DLD1 (cell line): ENCODE results near the gene FETUB.
"Not testable (repeated sequence)": the region's sequence is repeated elsewhere in the genome, so short reads cannot be mapped to it uniquely, and the experiment has no call there.

Source experiments
- in situ Hi-C: cut with HindIII; loops from 2 replicates; pipeline ENCODE4 v1.10.0; 2017; ENCODE audit warnings: low sequenced_read_pairs

The FETUB gene

GRCh38 chr3:186668426-186668825, 28.2 kb downstream of the FETUB start:
- in situ Hi-C loops = no loop called here

DNA sequence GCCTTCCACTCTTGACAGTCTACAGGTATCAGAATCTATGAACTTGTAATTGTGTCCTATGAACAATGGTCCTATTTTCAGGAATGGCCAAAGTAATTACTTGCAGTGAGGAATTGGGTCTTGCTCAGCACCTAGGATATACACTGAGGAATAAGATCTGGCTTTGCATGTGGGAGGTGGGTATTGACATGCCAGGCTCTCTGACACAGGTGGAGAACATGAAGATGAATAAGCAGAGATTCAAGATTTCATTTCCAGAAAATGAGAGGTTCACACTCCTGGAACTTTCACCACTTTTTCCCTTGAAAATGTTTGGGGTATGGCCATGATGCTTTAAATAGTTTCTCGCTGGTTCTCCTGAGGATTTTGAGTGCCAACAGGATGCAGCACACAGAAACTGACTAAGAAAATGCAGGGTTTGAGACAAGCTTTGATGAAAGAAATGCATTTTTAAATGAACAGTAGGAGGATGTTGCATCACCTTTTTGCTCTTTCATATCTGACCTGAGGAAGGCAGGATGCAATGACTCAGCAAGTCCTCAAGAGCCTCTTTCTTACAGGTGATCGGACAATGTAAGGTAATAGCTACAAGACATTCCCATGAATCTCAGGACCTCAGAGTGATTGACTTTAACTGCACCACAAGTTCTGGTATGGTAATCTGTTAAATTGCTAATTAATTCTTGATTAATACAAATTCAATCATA, 29.3 kb downstream of the FETUB start:
- in situ Hi-C loops = no loop called here

- in situ Hi-C loops = no loop called here
Observed at GRCh38 chr3:186670155-186670554, 30.0 kb downstream of the FETUB start.

DNA sequence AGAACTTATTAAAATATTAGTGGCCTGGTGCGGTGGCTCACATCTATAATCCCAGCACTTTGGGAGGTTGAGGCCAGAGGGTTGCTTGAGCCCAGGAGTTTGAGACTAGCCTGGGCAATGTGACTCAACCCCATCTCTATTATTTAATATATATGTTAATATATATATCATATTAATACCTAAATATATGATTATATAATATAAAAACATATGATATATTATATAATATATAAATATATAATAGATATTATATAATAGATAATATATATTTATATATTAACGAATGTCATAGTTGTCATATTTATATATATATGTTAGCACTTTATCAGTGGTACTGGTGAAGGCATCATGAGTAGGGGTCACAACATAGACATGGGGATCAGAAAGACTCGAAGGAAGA, 30.9 kb downstream of the FETUB start:
- in situ Hi-C loops = no loop called here

DNA sequence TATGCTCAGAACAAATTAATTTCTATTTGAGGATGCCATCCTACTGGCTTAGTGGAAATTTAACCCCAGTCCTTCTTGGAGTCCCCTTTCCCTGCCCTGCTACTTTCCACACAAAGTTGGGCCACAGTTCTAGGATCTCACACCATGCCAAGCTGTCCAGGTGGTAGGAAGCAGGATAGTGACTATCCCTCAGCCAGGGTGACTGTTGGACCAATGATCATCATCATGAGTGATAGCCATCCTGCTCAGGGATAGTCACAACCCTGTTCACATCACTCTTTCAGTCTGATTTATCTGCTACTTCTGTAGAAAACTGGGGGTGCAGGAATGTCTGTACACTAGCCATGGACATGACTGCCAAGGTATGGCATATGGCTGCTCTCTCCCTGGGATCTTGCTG, 38.4 kb downstream of the FETUB start:
- in situ Hi-C loops = no loop called here

DNA sequence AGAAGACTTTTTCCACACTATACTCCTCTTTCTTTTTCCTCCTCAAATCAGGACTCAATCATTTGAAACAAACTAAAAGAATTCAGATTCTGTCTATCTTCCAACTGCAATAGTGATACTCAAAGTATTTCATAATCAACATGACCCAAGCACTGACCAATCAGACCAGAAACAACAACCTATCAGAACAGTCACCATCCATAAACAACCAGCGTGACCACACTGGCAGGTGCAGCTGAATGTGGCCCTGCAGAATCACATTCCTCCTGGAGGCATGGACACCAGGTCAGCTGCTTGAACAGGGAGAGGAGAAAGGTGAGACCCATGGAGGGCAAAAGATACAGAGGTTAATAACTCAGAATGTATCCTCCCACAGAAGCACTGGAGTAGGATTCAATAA, 39.0 kb downstream of the FETUB start:
- in situ Hi-C loops = no loop called here

GRCh38 chr3:186680869-186681268, 40.7 kb downstream of the FETUB start:
- in situ Hi-C loops = no loop called here

GRCh38 chr3:186682812-186683211, 42.6 kb downstream of the FETUB start:
- in situ Hi-C loops = no loop called here

GRCh38 chr3:186683979-186684378, 43.8 kb downstream of the FETUB start:
- in situ Hi-C loops = no loop called here

GRCh38 chr3:186686475-186686874, 46.3 kb downstream of the FETUB start:
- in situ Hi-C loops = not testable (repeated sequence)

DNA sequence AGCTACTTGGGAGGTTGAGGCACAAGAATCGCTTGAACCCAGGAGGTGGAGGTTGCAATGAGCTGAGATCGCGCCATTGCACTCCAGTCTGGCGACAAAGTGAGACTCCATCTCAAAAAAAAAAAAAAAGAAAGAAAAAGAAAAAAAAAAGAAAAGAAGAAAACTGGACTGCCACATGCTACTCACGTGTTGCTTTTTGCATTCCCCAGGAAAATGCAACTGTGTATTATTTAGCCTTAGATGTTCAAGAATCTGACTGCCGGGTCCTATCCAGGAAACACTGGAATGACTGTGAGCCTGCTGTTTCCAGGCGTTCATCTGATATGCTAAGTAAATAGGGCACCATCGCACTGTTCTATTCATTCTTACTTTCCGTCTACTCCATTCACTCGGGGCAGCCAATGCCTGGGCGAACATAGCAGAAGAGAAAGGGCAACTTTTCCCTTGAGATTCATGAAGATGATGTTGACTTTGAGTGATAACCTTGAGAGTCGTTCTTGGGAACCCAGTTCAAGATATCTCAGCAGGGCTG, 47.0 kb downstream of the FETUB start:
- in situ Hi-C loops = no loop called here

DNA sequence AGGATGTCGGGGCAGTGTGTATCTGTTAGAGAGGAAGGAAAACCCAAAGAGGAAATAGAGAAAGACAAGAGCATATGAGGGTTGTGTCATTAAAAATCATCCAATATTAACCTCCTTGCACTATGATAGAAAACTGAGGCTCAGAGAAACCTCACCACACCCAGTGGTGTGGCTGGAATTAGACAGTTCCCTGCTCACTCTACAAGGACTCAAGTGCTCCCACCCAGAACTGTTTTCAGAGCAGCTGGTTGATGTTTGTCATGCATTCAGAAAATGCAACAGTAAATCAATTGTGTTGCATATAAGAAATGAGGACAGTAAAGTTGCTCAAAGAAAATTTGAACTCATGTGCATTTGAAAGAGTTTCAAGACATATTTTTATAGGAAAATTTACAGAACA, 50.1 kb downstream of the FETUB start:
- in situ Hi-C loops = not testable (repeated sequence)

- in situ Hi-C loops = no loop called here
Observed at GRCh38 chr3:186691676-186692075, 51.5 kb downstream of the FETUB start.

- in situ Hi-C loops = no loop called here
Observed at GRCh38 chr3:186693843-186694242, 53.6 kb downstream of the FETUB start.

DNA sequence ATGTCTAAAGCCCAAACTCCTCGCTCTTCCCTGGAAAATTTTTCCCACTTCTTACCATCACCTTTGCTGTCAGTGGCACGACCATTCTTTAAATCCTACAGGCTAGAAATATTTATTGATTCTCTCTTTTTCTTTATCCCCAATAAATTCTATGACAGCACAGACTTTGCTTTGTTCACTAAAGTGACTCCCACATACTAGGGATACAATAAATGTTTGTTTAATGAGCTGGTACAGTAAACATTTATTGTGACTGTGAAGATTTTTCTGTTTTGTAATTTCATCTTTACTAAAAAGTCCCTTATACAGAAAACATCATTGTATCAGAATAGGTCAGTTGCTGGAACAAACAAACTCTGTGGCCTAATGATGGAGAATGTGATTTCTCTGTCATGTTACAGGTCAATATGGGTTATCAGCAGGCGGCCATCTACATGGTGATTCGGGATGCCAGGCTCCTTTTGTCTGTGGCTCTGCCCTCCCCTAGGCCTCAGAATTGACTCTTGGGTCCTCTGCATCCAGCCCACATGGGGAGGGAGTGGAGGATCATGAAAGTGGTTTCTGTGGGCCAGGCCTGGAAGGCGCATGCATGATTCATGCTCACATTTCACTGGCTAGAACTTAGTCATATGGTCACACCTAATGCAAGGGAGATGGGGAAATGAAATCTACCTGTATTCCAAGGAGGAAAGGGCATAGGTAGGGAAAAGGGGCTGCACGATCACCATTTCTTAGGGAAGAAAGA, 54.3 kb downstream of the FETUB start:
- in situ Hi-C loops = no loop called here

DNA sequence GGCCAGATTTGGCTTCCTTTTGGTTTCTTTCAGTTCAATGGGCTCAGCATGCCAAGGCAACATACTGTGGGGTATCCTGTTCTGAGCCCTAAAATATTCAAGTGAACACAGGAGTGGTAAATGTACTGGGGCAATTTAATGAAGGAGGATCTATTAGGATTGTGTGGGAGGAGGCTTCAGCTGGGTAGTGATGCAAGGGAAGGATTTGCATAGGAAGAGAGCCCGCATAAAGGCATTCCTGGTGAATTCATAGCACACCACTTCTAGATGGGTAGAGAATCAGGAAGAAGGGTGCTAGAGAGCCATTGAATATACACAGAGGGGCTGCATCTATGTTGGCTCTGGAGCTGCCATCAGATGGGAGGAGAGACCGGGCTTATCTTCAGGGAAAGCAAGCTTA, 56.3 kb downstream of the FETUB start:
- in situ Hi-C loops = no loop called here

GRCh38 chr3:186697510-186697909, 57.3 kb downstream of the FETUB start:
- in situ Hi-C loops = no loop called here

DNA sequence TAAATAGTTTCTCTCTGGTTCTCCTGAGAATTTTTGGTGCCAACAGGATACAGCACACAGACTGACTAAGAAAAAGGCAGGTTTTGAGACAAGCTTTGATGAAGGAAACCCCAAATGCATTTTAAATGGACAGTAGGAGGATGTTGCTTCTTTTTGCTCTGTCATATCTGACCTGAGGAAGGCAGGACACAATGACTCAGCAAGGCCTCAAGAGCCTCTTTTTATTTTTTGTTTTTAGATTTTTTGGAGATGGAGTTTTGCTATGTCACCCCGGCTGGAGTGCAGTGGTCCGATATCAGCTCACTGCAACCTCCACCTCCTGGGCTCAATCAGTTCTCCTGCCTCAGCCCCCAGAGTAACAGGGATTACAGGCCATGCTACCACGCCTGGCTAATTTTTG, 60.1 kb downstream of the FETUB start:
- in situ Hi-C loops = no loop called here

DNA sequence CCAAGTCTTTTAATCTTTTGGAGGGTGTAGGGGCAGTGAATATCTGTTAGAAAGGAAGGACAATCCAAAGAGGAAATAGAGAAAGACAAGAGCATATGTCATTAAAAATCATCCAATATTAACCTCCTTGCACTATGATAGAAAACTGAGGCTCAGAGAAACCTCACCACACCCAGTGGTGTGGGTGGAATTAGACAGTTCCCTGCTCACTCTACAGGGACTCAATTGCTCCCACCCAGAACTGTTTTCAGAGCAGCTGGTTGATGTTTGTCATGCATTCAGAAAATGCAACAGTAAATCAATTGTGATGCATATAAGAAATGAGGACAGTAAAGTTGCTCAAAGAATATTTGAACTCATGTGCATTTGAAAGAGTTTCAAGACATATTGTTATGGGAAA, 62.3 kb downstream of the FETUB start:
- in situ Hi-C loops = not testable (repeated sequence)
